HFFc6 (cell line): ENCODE measurements around the gene CCDC38. TPM values are rescaled to one million over a fixed set of nuclear protein-coding genes. Genes with fewer than 3 reads are reported as not detected.
A peak's percentile ranks its signal among the peaks of the same experiment; 100 is the strongest.

Experiments used
- DNase-seq: peaks from one replicate; pipeline ENCODE4 v3.0.0-alpha.2; 2018
- H3K27ac Mint-ChIP-seq: 2 replicates; pipeline ENCODE4 v1.8.0; 2020; ENCODE audit warnings: mild to moderate bottlenecking, mixed read lengths
- H3K27me3 Mint-ChIP-seq: 2 replicates; pipeline ENCODE4 v1.8.0; 2021; ENCODE audit warnings: mild to moderate bottlenecking, moderate library complexity, mixed read lengths; ENCODE audit not compliant: insufficient read depth
- H3K36me3 Mint-ChIP-seq: 2 replicates; pipeline ENCODE4 v1.8.0; 2021; ENCODE audit warnings: low read depth, mixed read lengths
- H3K4me1 Mint-ChIP-seq: 2 replicates; pipeline ENCODE4 v1.8.0; 2020; ENCODE audit warnings: low read depth, mixed read lengths
- H3K4me3 Mint-ChIP-seq: 2 replicates; pipeline ENCODE4 v1.8.0; 2020; ENCODE audit warnings: mild to moderate bottlenecking, moderate library complexity, mixed read lengths
- H3K9me3 Mint-ChIP-seq: 2 replicates; pipeline ENCODE4 v1.8.0; 2020; ENCODE audit warnings: mild to moderate bottlenecking, mixed read lengths
- total RNA-seq, 6 experiments: library from RNA; stranded (reverse); fragmentation: NEBNext Ultra II Directional; extraction: Animal tissue kit (Norgen Biotek cat#: 25700); gene quantifications; 2 replicates in 1 of 6; 3 replicates in 5 of 6; pipeline ENCODE4 v1.2.3, GENCODE V29; 2021
- TF ChIP-seq, protein P1 (sequence below): fragments of 200-600 bp; sonication (generic); IDR thresholded peaks from 2 replicates; pipeline ENCODE4 v1.5.0; 2021; ENCODE audit warnings: antibody characterized with exemption, mild to moderate bottlenecking

The CCDC38 gene
- total RNA-seq, 6 experiments from 2014 or later = not detected

DNA sequence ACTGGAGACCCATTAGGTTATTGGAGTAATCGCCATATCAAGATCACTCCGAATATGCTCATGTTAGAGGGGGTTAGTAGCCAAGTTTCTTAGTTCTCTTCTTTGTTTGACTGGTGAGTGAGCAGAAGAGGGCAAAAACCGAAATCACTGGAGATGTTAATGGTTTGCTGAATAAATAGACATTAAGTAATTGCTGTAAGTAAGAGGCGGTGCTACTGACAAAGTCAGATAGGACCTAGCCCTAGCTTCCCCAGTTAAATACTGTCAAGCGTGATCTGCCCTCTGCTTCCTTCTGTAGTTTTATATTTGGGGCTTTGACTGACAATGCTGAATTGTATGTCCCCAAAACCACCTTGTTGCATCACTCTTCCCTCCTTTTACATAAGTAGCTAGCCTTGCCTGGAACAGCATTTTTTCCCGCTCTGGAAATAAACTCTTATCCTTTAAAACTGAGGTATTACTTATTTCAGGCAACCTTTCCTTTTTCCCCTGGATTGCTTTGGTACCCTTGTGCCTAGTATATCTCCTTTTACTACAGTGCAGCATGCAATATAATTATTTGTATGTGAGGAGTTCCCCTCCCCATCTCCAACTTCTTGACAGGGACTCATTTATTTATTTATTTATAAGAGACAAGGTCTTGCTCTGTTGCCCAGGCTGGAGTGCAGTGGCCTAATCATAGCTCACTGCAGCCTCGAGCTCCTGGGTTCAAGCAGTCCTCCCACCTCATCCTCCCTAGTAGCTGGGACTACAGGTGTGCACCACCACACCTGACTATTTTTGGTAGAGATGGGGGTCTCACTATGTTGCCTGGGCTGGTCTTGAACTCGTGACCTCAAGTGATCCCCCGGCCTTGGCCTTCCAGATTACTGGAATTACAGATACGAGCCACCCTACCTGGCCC is 82.2 kb downstream of the CCDC38 start:
- Mint-ChIP-seq H3K4me3 (no peak overlapping the region; the same call in 1 of the 2 replicates), H3K27me3 (peaks cover 2% of the 10 kb centered on the region; the same call in 1 of the 2 replicates), H3K9me3 (no peaks in the 10 kb centered on the region), H3K27ac (no peak overlapping the region), H3K36me3 (peaks cover 26% of the 10 kb centered on the region), H3K4me1 (0 out of 2 replicates have a peak, but pooled peaks cover 6% of the 10 kb centered on the region)
- no peak for DNase-seq
- TF ChIP-seq, protein P1, sequence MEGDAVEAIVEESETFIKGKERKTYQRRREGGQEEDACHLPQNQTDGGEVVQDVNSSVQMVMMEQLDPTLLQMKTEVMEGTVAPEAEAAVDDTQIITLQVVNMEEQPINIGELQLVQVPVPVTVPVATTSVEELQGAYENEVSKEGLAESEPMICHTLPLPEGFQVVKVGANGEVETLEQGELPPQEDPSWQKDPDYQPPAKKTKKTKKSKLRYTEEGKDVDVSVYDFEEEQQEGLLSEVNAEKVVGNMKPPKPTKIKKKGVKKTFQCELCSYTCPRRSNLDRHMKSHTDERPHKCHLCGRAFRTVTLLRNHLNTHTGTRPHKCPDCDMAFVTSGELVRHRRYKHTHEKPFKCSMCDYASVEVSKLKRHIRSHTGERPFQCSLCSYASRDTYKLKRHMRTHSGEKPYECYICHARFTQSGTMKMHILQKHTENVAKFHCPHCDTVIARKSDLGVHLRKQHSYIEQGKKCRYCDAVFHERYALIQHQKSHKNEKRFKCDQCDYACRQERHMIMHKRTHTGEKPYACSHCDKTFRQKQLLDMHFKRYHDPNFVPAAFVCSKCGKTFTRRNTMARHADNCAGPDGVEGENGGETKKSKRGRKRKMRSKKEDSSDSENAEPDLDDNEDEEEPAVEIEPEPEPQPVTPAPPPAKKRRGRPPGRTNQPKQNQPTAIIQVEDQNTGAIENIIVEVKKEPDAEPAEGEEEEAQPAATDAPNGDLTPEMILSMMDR = no peak

DNA sequence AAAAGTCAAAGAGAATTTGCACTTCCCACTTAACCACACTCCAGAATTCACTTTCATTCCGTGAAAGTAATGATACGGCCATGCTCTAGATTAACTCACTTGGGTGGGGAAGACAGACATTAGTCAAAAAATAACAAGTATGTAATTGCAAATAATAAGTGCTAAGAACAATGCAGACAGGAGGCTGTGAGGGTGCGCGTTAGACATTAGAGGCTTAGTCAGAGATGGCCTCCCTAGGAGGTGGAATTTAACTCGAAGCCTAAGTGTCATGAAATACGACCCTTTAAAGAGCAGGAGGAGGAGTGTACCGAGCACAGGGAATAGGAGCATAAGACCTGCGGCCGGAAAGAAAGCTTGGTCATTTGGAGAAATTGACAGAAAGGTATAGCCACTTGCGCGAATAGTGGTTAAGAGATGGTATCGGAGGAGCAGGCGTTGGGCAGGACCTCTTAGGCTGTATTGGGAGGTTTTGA is 83.0 kb downstream of the CCDC38 start:
- Mint-ChIP-seq H3K27ac (no peak overlapping the region), H3K9me3 (no peaks in the 10 kb centered on the region), H3K27me3 (peaks cover 2% of the 10 kb centered on the region), H3K4me3 (no peak overlapping the region), H3K36me3 (peaks cover 26% of the 10 kb centered on the region), H3K4me1 (0 out of 2 replicates have a peak, but pooled peaks cover 6% of the 10 kb centered on the region)
- TF ChIP-seq, protein P1 = no peak
- no peak for DNase-seq

DNA sequence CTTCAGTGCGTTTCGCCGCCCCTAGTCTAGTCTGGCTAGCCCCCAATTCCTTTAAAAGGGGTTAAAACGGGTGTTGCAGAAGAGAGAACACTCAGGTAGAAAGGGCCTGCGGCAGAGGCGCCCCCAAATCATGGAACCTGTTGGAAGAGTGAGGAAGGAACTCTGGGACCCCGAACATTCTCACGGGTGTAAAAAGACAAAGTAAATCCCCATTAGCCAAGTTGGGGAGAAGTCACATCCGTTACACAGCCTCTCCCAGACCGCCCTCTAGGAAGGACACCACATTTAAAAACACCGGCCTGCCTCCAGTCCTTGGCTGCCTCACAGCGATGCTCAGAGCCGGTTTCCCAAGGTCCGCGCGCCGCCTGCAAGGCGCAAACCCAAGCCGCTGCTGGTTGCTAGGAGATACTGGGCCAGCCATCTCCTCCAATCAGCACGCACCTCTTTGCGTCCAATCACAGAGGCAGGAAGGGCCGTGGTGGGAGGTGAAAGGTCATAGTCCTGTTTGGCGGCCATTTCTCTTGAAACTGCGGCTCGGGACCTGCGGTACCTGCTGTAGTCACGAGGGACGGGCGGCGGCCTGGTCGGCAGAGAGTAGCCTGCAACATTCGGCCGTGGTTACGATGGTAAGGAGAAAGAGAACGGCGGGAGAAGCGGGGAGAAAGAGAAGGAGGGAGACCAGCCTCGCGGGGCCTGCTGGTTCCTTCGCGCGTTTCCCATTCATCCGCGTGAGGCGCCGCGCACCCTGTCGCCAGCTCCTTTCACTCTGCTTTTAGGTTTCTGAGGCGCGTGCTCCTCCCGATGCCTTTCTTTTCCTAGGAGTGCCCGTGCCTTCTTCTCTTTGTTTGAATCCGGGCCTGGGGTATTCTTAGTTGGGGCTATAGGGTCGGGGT is 83.7 kb downstream of the CCDC38 start, which contains the start of gene SNRPF:
TSS of gene SNRPF (plus strand) at position 502 of the 893 bp plus-strand sequence. CDS start at position 624, 122 bp downstream.
- Mint-ChIP-seq H3K36me3 (peaks cover 24% of the 10 kb centered on the region), H3K9me3 (no peaks in the 10 kb centered on the region), H3K27me3 (peaks cover 2% of the 10 kb centered on the region), H3K4me1 (0 out of 2 replicates have a peak, but pooled peaks cover 5% of the 10 kb centered on the region), H3K4me3 (no peak within 1 kb of the TSS), H3K27ac (no peak within 1 kb of the TSS)
- DNase-seq = peak; percentile 98
- TF ChIP-seq, protein P1 = 0 out of 2 replicates have a peak, but pooled peaks have one; percentile 21

DNA sequence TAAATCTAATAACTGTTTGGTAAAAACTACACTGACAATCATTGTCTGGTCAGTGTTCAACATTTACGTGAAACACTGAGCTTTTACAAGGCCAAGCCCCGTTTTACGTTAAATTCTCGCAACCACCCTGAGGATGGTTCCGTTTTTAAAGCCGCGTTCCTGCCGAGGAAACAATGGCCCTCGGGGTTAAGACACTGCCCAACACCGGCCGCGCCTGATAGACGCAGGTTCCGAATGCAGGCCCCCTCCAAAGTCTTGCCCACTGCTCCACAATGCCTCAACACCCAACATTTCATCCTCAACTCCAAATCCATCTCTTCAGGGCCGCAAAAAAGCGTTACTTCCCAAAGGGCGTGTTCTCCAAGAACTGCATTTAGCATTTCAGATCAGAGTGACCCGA is 84.6 kb downstream of the CCDC38 start:
- Mint-ChIP-seq H3K27ac (no peak overlapping the region), H3K9me3 (no peaks in the 10 kb centered on the region), H3K4me3 (no peak overlapping the region)

DNA sequence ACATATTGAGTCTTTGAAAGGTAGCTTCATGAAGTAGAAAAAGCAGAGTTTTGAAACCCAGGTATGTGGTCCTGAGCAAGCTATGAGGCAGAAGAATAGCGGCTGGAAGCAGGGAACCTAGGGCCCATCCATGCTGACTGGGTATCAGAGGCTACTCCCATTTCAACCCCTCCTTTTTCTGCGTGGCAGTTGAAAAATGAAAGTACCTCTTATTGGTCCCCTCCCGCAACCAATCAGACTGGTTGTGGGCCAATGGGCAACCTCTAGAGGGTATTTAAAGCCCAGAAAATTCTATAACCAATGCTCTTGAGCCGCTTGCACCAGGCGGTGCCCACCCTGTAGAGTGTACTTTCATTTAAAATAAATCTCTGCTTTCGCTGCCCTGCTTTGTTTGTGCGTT is 85.3 kb downstream of the CCDC38 start:
- no peak overlapping the region for H3K4me3 Mint-ChIP-seq
- no peaks in the 10 kb centered on the region for H3K9me3 Mint-ChIP-seq
- H3K27me3 Mint-ChIP-seq = peaks cover 8% of the 10 kb centered on the region
- TF ChIP-seq, protein P1 = no peak
- H3K4me1 Mint-ChIP-seq = no peaks in the 10 kb centered on the region
- H3K27ac Mint-ChIP-seq = no peak overlapping the region
- peaks cover 12% of the 10 kb centered on the region for H3K36me3 Mint-ChIP-seq
- no peak for DNase-seq

More for the DNA sequence above, 84.6 kb downstream of the CCDC38 start:
- Mint-ChIP-seq H3K4me1 (no peaks in the 10 kb centered on the region), H3K27me3 (peaks cover 5% of the 10 kb centered on the region), H3K36me3 (peaks cover 15% of the 10 kb centered on the region)
- TF ChIP-seq, protein P1 = no peak
- no peak for DNase-seq
